Stimulated activated naive CD8-positive, alpha-beta T cell treated with anti-CD3 and anti-CD28 coated beads, Interleukin-15, amount 100 ng/mL, for 72 hours (primary cell): ENCODE data around the gene TMEM245.

Experiments used
- ATAC-seq: fragments of 150-1000 bp; cut with Tn5 transposase; 2 replicates; pipeline ENCODE4 v1.10.0; 2021; ENCODE audit warnings: mild to moderate bottlenecking, moderate library complexity
- DNase-seq, 2 donors: peaks; one replicate each; pipeline ENCODE4 v3.0.0; 2021 to 2022
- H3K27ac Mint-ChIP-seq, 2 donors: one replicate each; pipeline ENCODE4 v1.8.0; 2022; ENCODE audit warnings: mild to moderate bottlenecking in 2 of 2, mixed read lengths in 2 of 2, moderate library complexity in 2 of 2
- H3K27me3 Mint-ChIP-seq: one replicate; pipeline ENCODE4 v1.8.0; 2022; ENCODE audit warnings: mixed read lengths
- H3K4me1 Mint-ChIP-seq: one replicate; pipeline ENCODE4 v1.8.0; 2022; ENCODE audit warnings: mild to moderate bottlenecking, mixed read lengths
- H3K4me3 Mint-ChIP-seq, 2 donors: one replicate each; pipeline ENCODE4 v1.8.0; 2022; ENCODE audit warnings: mild to moderate bottlenecking in 2 of 2, mixed read lengths in 2 of 2, moderate library complexity in 1 of 2
- H3K9me3 Mint-ChIP-seq, 2 donors: one replicate each; pipeline ENCODE4 v1.8.0; 2022; ENCODE audit warnings: mixed read lengths in 2 of 2

The TMEM245 gene

DNA sequence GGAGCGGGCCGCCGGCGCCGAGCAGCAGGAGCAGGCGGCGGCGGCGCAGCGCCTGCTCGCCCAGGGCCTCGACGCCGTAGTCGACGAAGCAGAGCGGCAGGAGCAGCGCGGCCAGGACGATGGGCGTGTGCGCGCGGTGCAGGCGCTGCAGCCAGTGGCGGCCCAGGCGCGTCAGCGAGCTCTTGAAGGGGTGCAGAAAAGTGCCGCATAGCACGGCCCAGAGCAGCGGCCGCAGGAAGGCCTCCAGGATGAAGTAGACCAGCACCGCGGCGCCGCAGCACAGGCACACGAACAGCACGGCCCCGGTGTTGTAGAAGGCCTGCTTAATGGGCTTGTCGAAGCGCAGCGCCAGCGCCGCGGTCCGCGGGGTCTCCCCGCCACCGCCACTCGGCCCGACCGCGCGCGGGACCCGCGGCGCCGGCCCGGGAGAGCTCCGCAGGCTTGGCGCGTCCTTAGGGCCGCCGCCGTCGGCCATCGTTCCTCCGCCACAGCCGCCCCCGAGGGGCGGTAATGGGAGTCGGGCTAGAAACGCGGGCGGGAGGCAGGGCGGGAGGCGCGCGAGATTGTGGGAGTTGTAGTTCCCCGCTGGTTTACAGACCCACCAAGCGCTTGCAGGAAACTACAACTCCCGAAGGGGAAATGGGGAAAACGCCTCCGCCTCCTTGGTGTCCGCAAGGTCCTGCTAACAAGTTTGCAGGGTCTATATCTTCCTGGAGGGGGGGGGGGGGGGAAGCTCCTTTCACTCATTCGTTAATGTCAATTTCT is at the start of gene TMEM245:
TSS of gene TMEM245 (minus strand) at position 509 of the 765 bp plus-strand sequence. CDS start at position 475, 34 bp downstream.
- peak within 1 kb of the TSS; percentile 91 to 94 for H3K4me3 Mint-ChIP-seq
- H3K4me1 Mint-ChIP-seq: peaks cover 49% of the 10 kb centered on the region
- no peaks in the 10 kb centered on the region for H3K27me3 Mint-ChIP-seq
- ATAC-seq: peak; percentile 91
- peak within 1 kb of the TSS; percentile 88 to 98 for H3K27ac Mint-ChIP-seq
- peak; percentile 92 to 95 for DNase-seq
- no peaks in the 10 kb centered on the region for H3K9me3 Mint-ChIP-seq

DNA sequence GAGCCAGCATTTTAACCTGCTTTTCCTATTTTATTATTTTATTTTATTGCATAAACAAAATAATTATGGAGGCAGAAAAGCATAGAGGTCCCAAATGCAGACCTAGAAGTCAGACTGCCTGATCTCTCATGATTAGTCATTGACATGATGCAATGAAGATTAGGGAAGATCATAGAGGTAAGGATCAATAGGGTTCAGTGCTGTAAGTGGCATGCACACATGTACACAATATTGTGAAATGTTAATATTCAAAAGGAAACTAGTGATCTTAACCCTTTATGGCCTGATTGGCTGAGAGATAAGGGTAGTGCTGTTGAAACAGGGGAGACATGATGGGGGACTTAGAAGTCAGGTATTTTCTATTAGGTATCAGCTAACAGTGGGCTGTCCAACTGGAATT is 48.4 kb upstream of the TMEM245 start:
- Mint-ChIP-seq H3K9me3 (peaks cover 0 to 9% of the 10 kb centered on the region in 2 donors), H3K27me3 (peaks cover 85% of the 10 kb centered on the region), H3K4me3 (no peak overlapping the region), H3K27ac (no peak overlapping the region), H3K4me1 (peaks cover 17% of the 10 kb centered on the region)
- no peak for DNase-seq
- peak; percentile 20 for ATAC-seq

DNA sequence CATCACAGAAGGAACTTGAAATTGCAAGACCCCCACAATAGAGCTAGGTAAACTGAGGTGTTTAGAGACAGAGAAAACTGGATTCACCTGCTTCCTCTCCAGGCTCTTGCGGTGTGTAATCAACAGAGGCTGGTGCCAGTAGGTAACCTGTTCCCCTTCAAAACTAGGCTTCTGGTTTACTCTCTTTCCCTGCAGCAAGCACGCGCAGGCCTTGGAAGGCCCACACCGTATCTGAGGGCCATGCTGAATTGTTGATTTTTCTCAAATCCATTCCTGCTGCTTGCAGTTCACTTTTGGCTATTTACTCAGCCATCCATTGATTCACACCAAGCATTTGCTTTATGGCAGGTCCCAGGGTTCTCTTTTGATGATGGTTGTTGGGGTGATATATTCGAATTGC is 48.0 kb upstream of the TMEM245 start:
- Mint-ChIP-seq H3K4me3 (peak overlapping the region in 1 of 2 donors; percentile 88), H3K27ac (peak overlapping the region in 1 of 2 donors; percentile 79), H3K9me3 (peaks cover 0 to 9% of the 10 kb centered on the region in 2 donors), H3K4me1 (peaks cover 17% of the 10 kb centered on the region), H3K27me3 (peaks cover 85% of the 10 kb centered on the region)
- DNase-seq (no peak), ATAC-seq (no peak)

DNA sequence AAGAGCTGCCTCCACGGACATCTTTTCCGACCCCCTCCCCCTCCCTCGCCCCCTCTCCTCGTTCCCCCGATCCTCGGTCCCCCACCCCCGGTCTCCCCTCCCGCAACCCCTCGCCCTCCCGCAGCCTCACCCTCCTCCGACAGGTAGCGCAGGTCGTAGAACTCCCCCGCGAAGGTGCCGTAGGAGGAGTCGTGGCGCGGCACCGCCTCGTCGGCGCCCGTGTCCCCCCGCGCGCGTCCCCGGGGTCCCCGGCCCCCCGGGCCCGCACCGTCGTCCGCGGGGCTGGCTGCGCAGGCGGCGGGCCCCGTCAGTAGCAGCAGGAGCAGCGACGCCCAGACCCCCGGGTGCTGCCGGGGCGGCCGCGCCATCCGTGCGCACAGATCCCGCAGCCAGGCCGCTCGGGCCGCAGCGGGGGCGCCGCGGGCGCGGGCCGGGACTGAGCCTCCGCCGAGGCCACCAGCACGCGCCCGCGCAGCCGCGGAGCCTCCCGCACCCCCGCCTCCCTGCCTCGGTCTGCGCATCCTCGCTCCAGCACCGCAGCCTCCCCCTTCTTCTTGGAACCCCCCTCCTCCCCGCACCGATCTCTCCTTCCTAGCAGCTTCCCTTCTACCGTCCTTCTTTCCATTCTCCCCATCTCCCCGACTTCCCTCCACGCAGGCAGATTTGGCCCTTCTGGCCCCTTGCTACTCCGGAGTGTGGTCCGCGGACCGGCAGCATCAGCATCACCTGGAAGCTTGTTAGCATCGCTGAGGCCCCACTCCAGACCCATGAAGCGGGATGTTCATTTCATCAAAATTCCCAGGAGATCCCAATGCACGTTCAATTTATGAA is 47.2 kb upstream of the TMEM245 start, which contains the start of gene FRRS1L:
TSS of gene FRRS1L (minus strand) at position 479 of the 831 bp plus-strand sequence. CDS start at position 368, 111 bp downstream.
- Mint-ChIP-seq H3K27ac (peak within 1 kb of the TSS; percentile 63 to 79), H3K9me3 (peaks cover 0 to 9% of the 10 kb centered on the region in 2 donors), H3K4me3 (peak within 1 kb of the TSS; percentile 67 to 88), H3K27me3 (peaks cover 82% of the 10 kb centered on the region), H3K4me1 (peaks cover 14% of the 10 kb centered on the region)
- peak; percentile 52 for ATAC-seq
- DNase-seq: no peak

DNA sequence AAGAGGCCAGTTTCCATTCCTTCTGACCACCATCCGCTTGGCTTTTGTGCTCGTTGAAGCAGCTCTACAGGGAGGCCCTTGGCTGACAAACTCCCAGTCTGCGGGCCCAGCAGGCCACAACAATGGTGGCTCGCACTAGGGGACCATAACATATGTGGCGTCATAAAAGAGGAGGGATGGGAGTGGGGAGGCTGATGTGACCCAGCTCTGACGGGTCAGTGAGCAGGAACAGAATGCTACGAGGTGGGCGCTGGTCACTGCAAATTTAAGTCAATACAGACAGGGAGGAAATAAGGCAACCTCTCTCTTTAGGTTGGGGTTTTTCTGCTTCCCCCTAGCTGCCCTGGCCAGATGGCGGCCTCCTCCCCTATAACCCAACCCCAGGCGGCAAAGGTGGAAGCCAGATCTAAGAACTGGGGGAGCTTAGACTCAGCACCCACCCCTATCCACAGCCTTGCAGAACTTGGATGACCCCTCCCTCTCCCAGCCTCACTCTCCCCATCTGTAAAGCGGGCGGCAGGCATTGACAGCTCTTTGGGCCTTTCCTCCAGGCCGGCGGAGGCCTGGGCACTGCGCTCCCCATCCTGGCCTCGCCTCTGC is 46.5 kb upstream of the TMEM245 start:
- no peak for DNase-seq
- peaks cover 11% of the 10 kb centered on the region for H3K4me1 Mint-ChIP-seq
- H3K27ac Mint-ChIP-seq: no peak overlapping the region
- peaks cover 0 to 9% of the 10 kb centered on the region in 2 donors for H3K9me3 Mint-ChIP-seq
- peak overlapping the region in 1 of 2 donors; percentile 24 for H3K4me3 Mint-ChIP-seq
- H3K27me3 Mint-ChIP-seq: peaks cover 82% of the 10 kb centered on the region
- peak; percentile 28 for ATAC-seq

DNA sequence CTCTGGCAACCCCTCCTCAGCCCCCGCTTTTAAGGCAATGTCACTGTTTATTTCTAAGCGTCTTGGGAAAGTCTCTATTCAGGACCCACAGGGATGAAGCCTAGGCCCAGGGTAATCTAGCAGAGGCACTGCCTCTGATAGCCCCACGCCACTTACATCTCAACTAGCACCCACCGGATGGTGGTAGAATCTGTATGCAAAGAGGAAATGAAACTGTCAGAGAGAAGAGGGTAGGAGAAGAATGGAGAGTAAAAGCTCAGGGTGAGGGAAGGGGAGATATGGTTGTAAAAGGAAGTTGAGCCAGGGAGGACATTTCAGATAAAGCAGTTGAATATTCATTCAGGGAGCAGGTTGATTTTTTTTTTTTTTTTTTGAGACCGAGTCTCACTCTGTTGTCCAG is 44.3 kb upstream of the TMEM245 start:
- Mint-ChIP-seq H3K4me1 (peaks cover 11% of the 10 kb centered on the region), H3K9me3 (peaks cover 0 to 9% of the 10 kb centered on the region in 2 donors), H3K27me3 (peaks cover 70% of the 10 kb centered on the region), H3K4me3 (no peak overlapping the region), H3K27ac (no peak overlapping the region)
- no peak for ATAC-seq
- DNase-seq: no peak

DNA sequence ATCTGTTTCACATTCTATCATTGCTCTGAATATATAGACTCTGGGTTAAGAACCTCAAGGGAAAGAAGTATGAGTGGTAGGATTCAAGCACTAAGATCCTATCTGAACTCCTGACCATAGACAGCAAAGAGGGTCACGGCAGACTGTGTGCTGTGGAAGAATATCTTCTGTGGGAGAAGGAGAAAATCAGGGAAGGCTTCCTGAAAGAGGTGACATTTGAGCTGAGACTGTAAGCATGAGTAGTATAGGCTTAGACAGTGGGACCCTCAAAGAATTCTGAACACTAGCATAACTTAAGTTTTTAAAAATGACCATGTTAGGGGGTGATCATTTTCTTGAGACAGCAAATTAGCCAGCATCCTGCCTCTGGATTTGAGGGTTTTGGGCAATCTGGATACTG is 43.4 kb upstream of the TMEM245 start:
- no peak for DNase-seq
- peaks cover 0 to 9% of the 10 kb centered on the region in 2 donors for H3K9me3 Mint-ChIP-seq
- no peak overlapping the region for H3K27ac Mint-ChIP-seq
- H3K4me3 Mint-ChIP-seq: no peak overlapping the region
- H3K4me1 Mint-ChIP-seq: peaks cover 11% of the 10 kb centered on the region
- ATAC-seq: no peak
- H3K27me3 Mint-ChIP-seq: peaks cover 61% of the 10 kb centered on the region

DNA sequence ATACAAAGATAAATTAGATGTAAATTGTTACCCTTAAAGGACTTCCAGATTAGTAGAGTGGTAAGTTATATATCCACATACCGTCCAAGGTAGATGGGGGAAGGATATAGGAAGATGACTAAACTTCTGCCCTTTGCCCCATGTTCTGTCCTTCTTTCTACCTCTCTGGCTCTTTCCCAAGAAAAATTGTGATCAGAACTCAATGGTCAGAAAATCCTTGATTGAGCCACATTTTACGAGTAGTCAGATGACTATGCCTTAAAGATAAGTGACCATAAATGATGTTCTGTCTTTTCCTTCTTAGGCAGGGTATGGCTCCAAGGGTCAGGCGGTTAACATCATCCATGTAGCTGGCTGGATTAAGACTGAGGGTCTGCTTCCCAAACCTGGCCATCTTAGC is 42.9 kb upstream of the TMEM245 start:
- ATAC-seq (no peak), DNase-seq (no peak)
- Mint-ChIP-seq H3K27ac (no peak overlapping the region), H3K4me1 (peaks cover 11% of the 10 kb centered on the region), H3K27me3 (peaks cover 56% of the 10 kb centered on the region), H3K4me3 (no peak overlapping the region), H3K9me3 (peaks cover 0 to 9% of the 10 kb centered on the region in 2 donors)

DNA sequence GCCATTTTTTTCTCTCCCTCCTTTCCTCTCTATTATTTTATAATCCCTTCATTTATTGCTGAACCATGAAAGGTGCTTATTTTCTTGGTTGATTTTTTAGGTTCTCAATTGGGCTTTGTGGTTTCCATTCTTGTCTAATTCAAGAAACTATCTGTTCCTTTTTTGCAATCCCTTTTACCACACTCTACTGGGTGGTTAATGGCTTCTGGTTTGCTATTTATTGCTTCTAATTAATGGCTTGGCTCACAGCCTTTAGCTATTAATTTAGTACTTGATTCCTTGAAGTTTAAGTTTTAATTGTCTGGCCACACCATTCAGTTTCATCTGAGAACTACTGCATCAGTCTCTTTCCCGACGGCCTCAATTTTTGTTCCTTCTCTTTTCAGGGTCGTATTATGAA is 41.7 kb upstream of the TMEM245 start:
- Mint-ChIP-seq H3K4me1 (peaks cover 4% of the 10 kb centered on the region), H3K27me3 (peaks cover 50% of the 10 kb centered on the region), H3K9me3 (peaks cover 0 to 9% of the 10 kb centered on the region in 2 donors), H3K4me3 (no peak overlapping the region), H3K27ac (no peak overlapping the region)
- no peak for DNase-seq
- no peak for ATAC-seq

DNA sequence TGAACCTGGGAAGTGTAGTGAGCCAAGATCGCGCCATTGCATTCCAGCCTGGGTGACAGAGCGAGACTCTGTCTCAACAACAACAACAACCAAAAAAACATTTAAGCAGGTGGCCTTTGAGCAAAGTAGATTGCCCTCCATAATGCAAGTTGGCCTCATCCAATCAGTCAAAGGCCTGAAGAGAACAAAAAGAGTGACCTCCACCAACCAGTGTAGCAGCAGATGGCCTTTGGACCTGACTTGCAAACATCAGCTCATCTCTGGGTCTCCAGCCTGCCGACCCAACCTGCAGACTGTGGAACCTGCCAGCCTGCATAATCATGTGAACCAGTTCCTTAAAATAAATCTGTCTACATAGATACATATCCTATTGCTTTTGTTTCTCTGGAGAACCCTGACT is 39.8 kb upstream of the TMEM245 start:
- peaks cover 37% of the 10 kb centered on the region for H3K27me3 Mint-ChIP-seq
- H3K4me1 Mint-ChIP-seq: no peaks in the 10 kb centered on the region
- H3K9me3 Mint-ChIP-seq: no peaks in the 10 kb centered on the region
- no peak overlapping the region for H3K4me3 Mint-ChIP-seq
- no peak for ATAC-seq
- no peak overlapping the region for H3K27ac Mint-ChIP-seq
- no peak for DNase-seq

DNA sequence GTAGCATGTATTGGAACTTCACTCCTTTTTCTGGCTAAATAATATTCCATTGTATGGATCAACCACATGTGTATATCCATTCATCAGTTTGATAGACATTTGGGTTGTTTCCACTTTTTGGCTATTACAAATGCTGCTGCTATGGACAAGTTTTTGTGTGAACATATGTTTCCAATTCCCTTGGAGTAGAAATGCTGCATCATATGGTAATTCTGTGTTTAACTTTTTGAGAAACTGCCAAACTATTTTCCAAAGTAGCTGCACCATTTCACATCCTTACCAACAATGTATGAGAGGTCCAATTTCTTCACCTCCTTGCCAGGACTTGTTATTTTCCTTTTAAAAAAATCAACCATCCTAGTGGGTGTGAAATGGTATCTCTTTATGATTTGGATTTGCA is 38.9 kb upstream of the TMEM245 start:
- no peak for DNase-seq
- Mint-ChIP-seq H3K27ac (no peak overlapping the region), H3K27me3 (peaks cover 27% of the 10 kb centered on the region), H3K9me3 (peaks cover 3 to 9% of the 10 kb centered on the region in 2 donors), H3K4me3 (no peak overlapping the region), H3K4me1 (no peaks in the 10 kb centered on the region)
- no peak for ATAC-seq

DNA sequence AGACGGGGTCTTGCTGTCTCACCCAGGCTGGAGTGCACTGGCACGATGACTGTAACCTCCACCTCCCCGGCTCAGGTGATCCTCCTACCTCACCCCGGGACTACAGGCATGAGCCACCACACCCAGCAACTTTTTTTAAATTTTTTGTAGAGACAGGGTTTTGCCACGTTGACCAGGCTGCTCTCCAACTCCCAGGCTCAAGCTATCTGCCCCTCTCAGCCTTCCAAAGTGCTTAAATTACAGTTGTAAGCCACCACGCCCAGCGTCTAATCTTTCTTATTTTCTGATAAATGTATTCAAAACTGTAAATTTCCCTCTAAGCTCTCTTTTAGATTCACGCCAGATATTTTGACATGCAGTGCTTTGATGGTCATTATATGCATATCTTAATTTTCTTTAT is 37.0 kb upstream of the TMEM245 start:
- Mint-ChIP-seq H3K4me1 (no peaks in the 10 kb centered on the region), H3K27me3 (peaks cover 22% of the 10 kb centered on the region), H3K9me3 (peaks cover 9 to 16% of the 10 kb centered on the region in 2 donors), H3K27ac (no peak overlapping the region), H3K4me3 (no peak overlapping the region)
- no peak for ATAC-seq
- DNase-seq: no peak

DNA sequence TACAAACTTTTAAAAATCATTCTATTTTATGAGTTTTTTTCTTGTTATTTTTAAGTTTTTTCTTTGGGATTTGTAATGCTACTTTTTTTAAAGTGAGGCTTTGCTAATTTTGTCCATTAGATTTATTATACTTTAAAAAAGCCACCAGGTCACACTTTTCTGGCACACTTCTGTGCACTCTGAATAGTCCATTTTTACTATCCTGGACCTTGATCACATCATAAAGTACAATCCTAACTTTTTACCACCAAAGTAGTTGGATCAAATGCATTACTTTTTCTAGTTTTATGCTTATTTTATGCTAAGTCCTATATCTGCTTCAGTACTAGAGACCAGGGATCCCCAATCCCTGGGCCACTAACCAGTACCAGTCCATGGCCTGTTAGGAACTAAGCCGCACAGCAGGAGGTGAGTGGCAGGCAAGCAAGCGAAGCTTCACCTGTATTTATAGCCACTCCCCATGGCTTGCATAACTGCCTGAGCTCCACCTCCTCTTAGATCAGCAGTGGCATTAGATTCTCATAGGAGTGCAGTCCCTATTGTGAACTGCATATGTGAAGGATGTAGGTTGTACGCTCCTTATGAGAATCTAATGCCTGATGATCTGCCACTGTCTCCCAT is 31.3 kb upstream of the TMEM245 start:
- Mint-ChIP-seq H3K27me3 (peaks cover 1% of the 10 kb centered on the region), H3K9me3 (peaks cover 11 to 18% of the 10 kb centered on the region in 2 donors), H3K4me3 (no peak overlapping the region), H3K27ac (no peak overlapping the region), H3K4me1 (no peaks in the 10 kb centered on the region)
- no peak for DNase-seq
- ATAC-seq: no peak

DNA sequence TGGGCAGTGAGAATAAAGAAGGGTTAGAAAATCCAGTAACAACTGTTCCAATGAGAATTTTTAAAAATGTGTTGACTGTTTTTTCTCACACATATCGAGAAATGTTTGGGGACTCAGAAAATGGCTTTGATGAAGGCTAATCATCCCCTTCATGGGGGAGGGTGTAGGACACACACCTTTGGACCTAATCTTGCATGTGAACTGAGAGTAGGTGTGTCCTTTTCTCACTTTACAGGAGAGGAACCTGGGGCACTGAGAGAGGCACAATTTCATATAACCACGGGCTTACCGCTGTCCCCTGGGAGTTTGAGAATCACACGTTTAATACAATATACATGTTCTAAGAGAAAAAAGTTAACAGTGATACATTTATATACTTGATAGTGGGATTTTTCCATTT is 30.0 kb upstream of the TMEM245 start:
- peaks cover 11 to 18% of the 10 kb centered on the region in 2 donors for H3K9me3 Mint-ChIP-seq
- H3K27me3 Mint-ChIP-seq: no peaks in the 10 kb centered on the region
- ATAC-seq (no peak), DNase-seq (no peak)
- no peaks in the 10 kb centered on the region for H3K4me1 Mint-ChIP-seq
- no peak overlapping the region for H3K4me3 Mint-ChIP-seq
- H3K27ac Mint-ChIP-seq: no peak overlapping the region

DNA sequence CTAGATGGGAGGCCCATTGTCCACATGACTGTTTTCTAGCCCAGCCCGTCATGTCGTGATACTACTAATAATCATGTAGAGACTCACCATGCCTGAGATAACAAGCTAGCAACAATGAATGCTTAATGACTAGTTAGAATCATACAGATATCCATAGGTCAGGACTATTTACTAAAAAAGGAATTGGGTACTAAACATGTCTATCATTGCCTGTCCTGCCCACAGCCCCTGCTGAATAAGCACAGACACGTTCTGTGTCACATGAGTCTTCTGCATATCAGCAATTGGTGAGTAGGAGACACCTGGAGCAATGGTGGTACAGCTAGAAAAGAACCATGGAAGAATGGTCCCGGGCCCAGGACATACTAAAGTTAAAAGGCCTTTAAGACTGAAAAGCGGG is 29.3 kb upstream of the TMEM245 start:
- ATAC-seq: no peak
- H3K4me3 Mint-ChIP-seq: no peak overlapping the region
- H3K27ac Mint-ChIP-seq: no peak overlapping the region
- peaks cover 3% of the 10 kb centered on the region for H3K4me1 Mint-ChIP-seq
- H3K27me3 Mint-ChIP-seq: no peaks in the 10 kb centered on the region
- DNase-seq: no peak
- peaks cover 11 to 14% of the 10 kb centered on the region in 2 donors for H3K9me3 Mint-ChIP-seq
